CD14-positive monocyte (primary cell): ENCODE data around the gene ACTG1. TPM values are rescaled to one million over a fixed set of nuclear protein-coding genes. Genes with fewer than 3 reads are reported as not detected.
A peak's percentile ranks its signal among the peaks of the same experiment; 100 is the strongest.

Experiments
- DNase-seq, 3 donors: peaks; one replicate each; pipeline ENCODE4 v3.0.0-alpha.2; 2011 to 2022
- H2AFZ ChIP-seq: 2 replicates; pipeline ENCODE4 v1.6.0; 2012; ENCODE audit warnings: mild to moderate bottlenecking, low read depth, low read length, inconsistent platforms; ENCODE audit not compliant: insufficient read depth, poor library complexity, severe bottlenecking
- H3K27ac ChIP-seq, 2 donors: 1 replicate in 1 of 2; 2 replicates in 1 of 2; pipeline ENCODE4 v1.5.1; 2012 to 2013; ENCODE audit warnings: low read length in 2 of 2, control low read depth in 1 of 2, inconsistent platforms in 1 of 2, low read depth in 1 of 2, mild to moderate bottlenecking in 1 of 2
- H3K27me3 ChIP-seq, 2 donors: one replicate each; pipeline versions ENCODE4 v1.6.0 to v1.6.1; 2011 to 2013; ENCODE audit warnings: low read length in 2 of 2; ENCODE audit not compliant: control insufficient read depth in 2 of 2, insufficient read depth in 2 of 2
- H3K36me3 ChIP-seq, 2 donors: replicated peaks in 1 of 2; 1 replicate in 1 of 2; 2 replicates in 1 of 2; pipeline versions ENCODE4 v1.5.1 to v1.6.1; 2012 to 2013; ENCODE audit warnings: low read length in 2 of 2, control low read depth in 1 of 2, inconsistent platforms in 1 of 2, mild to moderate bottlenecking in 1 of 2; ENCODE audit not compliant: insufficient read depth in 2 of 2, control insufficient read depth in 1 of 2
- H3K4me1 ChIP-seq, 2 donors: 1 replicate in 1 of 2; 2 replicates in 1 of 2; pipeline versions ENCODE4 v1.5.1 to v1.6.1; 2012 to 2013; ENCODE audit warnings: low read length in 2 of 2, control low read depth in 1 of 2, inconsistent platforms in 1 of 2, mild to moderate bottlenecking in 1 of 2, moderate library complexity in 1 of 2; ENCODE audit not compliant: insufficient read depth in 2 of 2, control insufficient read depth in 1 of 2
- H3K4me2 ChIP-seq: replicated peaks from 2 replicates; pipeline ENCODE3; 2012; ENCODE audit warnings: low read length, moderate library complexity, mild to moderate bottlenecking; ENCODE audit not compliant: poor library complexity, severe bottlenecking; ENCODE audit errors: extremely low read depth
- H3K4me3 ChIP-seq, 3 experiments: fragments of 200-600 bp in 1 of 3; sonication (generic) in 1 of 3; replicated peaks in 1 of 3; 1 replicate in 2 of 3; 2 replicates in 1 of 3; pipeline ENCODE4 v1.5.1; 2011 to 2013; ENCODE audit warnings: low read length in 3 of 3, mild to moderate bottlenecking in 3 of 3, control low read depth in 2 of 3, low read depth in 2 of 3, inconsistent platforms in 1 of 3, moderate library complexity in 1 of 3
- H3K79me2 ChIP-seq: 2 replicates; pipeline ENCODE4 v1.6.0; 2012; ENCODE audit warnings: mild to moderate bottlenecking, control low read depth, inconsistent platforms, low read length, moderate library complexity; ENCODE audit not compliant: insufficient read depth
- H3K9ac ChIP-seq: 2 replicates; pipeline ENCODE4 v1.6.0; 2017; ENCODE audit warnings: low read length, mild to moderate bottlenecking; ENCODE audit not compliant: insufficient read depth, poor library complexity, severe bottlenecking
- H3K9me3 ChIP-seq, 2 donors: replicated peaks in 1 of 2; 1 replicate in 1 of 2; 2 replicates in 1 of 2; pipeline versions ENCODE4 v1.5.1 to v1.6.1; 2012 to 2013; ENCODE audit warnings: low read length in 2 of 2, control low read depth in 1 of 2; ENCODE audit not compliant: control insufficient read depth in 1 of 2, insufficient read depth in 1 of 2
- H4K20me1 ChIP-seq: 2 replicates; pipeline ENCODE4 v1.6.0; 2012; ENCODE audit warnings: mild to moderate bottlenecking, low read length, control low read depth, moderate library complexity; ENCODE audit not compliant: insufficient read depth
- H3K27ac Mint-ChIP-seq, 7 donors: one replicate each; pipeline ENCODE4 v1.8.0; 2020; ENCODE audit warnings: mild to moderate bottlenecking in 7 of 7, mixed read lengths in 7 of 7, moderate library complexity in 6 of 7, inconsistent platforms in 2 of 7
- H3K27me3 Mint-ChIP-seq, 3 donors: one replicate each; pipeline ENCODE4 v1.8.0; 2021 to 2022; ENCODE audit warnings: low read depth in 3 of 3, mild to moderate bottlenecking in 3 of 3, mixed read lengths in 3 of 3, moderate library complexity in 3 of 3, inconsistent platforms in 1 of 3
- H3K36me3 Mint-ChIP-seq, 2 donors: one replicate each; pipeline ENCODE4 v1.8.0; 2020; ENCODE audit warnings: mixed read lengths in 2 of 2, inconsistent platforms in 1 of 2, mild to moderate bottlenecking in 1 of 2
- H3K4me1 Mint-ChIP-seq: one replicate; pipeline ENCODE4 v1.8.0; 2020; ENCODE audit warnings: mild to moderate bottlenecking, mixed read lengths
- H3K4me3 Mint-ChIP-seq, 2 donors: one replicate each; pipeline ENCODE4 v1.8.0; 2020; ENCODE audit warnings: mild to moderate bottlenecking in 2 of 2, mixed read lengths in 2 of 2, moderate library complexity in 1 of 2
- H3K9me3 Mint-ChIP-seq, 7 donors: one replicate each; pipeline ENCODE4 v1.8.0; 2020 to 2022; ENCODE audit warnings: mixed read lengths in 7 of 7, mild to moderate bottlenecking in 6 of 7, moderate library complexity in 6 of 7, inconsistent platforms in 2 of 7
- WGBS: methylation state at CpG from one replicate; pipeline ENCODE4 v1.1.5; 2013; ENCODE audit warnings: missing lambda C conversion rate; ENCODE audit not compliant: insufficient coverage; 5-methylcytosine and 5-hydroxymethylcytosine counted together
- intact Hi-C, 2 donors: fragments of 100-400 bp; cut with micrococcal nuclease; formaldehyde crosslinking; loops; one replicate each; pipeline versions ENCODE4 v1.15.0 to v1.15.1; 2023
- polyA plus RNA-seq, 3 donors: library from polyadenylated mRNA; depleted of rRNA in 1 of 3; unstranded in 2 of 3; stranded (reverse) in 1 of 3; fragments of 300-500 nt in 2 of 3; fragments of >200 nt in 1 of 3; fragmentation: Illumina TruSeq in 2 of 3; gene quantifications; 1 replicate in 2 of 3; 2 replicates in 1 of 3; pipeline ENCODE4 v1.2.3, GENCODE V29; 2012 to 2021
- TF ChIP-seq, protein P1 (sequence below): fragments of 200-600 bp; IDR thresholded peaks from one replicate; pipeline ENCODE4 v1.8.0; 2022; ENCODE audit warnings: antibody characterized with exemption, mild to moderate bottlenecking

ACTG1 gene
- polyA plus RNA-seq, 3 donors: 1,133 to 3,195 (median 1,620) TPM

DNA sequence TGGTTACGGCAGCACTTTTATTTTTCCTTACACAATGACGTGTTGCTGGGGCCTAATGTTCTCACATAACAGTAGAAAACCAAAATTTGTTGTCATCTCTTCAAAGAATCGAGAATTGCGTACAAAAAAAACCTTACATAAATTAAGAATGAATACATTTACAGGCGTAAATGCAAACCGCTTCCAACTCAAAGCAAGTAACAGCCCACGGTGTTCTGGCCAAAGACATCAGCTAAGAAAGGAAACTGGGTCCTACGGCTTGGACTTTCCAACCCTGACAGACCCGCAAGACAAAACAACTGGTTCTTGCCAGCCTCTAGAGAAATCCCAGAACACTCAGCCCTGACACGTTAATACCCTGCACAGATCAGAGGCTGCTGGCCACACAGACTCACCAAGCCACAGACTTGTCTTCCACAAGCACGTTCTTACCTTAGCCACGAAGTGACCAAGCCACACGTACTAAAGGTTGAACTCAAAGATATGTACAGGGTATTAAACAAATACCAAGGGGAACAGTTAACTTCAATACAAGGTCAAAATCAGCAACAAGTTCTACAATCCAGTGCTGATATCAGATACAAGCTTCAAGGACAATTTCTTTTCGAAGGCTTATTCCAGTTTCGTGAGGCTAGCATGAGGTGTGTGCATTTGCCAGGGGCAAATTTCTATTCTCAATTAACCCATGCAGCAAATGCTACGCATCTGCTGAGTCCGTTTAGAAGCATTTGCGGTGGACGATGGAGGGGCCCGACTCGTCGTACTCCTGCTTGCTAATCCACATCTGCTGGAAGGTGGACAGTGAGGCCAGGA is 2.4 kb downstream of the ACTG1 start:
- 8% methylated on average over 18 of the region's 22 CpGs for WGBS
- peak overlapping the region; percentile 83 to 95 (median 89) for H3K27ac Mint-ChIP-seq
- H3K9ac ChIP-seq: peak overlapping the region; percentile 82
- no peaks in the 10 kb centered on the region for H3K9me3 ChIP-seq
- H3K36me3 Mint-ChIP-seq: peaks cover 31 to 38% of the 10 kb centered on the region in 2 donors
- TF ChIP-seq, protein P1, sequence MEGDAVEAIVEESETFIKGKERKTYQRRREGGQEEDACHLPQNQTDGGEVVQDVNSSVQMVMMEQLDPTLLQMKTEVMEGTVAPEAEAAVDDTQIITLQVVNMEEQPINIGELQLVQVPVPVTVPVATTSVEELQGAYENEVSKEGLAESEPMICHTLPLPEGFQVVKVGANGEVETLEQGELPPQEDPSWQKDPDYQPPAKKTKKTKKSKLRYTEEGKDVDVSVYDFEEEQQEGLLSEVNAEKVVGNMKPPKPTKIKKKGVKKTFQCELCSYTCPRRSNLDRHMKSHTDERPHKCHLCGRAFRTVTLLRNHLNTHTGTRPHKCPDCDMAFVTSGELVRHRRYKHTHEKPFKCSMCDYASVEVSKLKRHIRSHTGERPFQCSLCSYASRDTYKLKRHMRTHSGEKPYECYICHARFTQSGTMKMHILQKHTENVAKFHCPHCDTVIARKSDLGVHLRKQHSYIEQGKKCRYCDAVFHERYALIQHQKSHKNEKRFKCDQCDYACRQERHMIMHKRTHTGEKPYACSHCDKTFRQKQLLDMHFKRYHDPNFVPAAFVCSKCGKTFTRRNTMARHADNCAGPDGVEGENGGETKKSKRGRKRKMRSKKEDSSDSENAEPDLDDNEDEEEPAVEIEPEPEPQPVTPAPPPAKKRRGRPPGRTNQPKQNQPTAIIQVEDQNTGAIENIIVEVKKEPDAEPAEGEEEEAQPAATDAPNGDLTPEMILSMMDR: no peak
- H3K36me3 ChIP-seq: peaks cover 28 to 31% of the 10 kb centered on the region in 2 donors
- peak overlapping the region; percentile 75 to 94 (median 83) for H3K4me3 ChIP-seq
- H3K27me3 ChIP-seq: no peaks in the 10 kb centered on the region
- peaks cover 0 to 2% (median 2%) of the 10 kb centered on the region in 3 donors for H3K27me3 Mint-ChIP-seq
- peaks cover 59% of the 10 kb centered on the region for H3K79me2 ChIP-seq
- peak overlapping the region; percentile 91 for H3K4me2 ChIP-seq
- H4K20me1 ChIP-seq: peaks cover 52% of the 10 kb centered on the region
- peaks cover 0 to 4% (median 2%) of the 10 kb centered on the region in 7 donors for H3K9me3 Mint-ChIP-seq
- peaks cover 50% of the 10 kb centered on the region for H3K4me1 Mint-ChIP-seq
- DNase-seq: peak in 1 of 3 donors; percentile 44
- H2AFZ ChIP-seq: no peak overlapping the region
- intact Hi-C loops: loop anchor here (2.0 to 5.0 kb wide), 4 partner anchors 23 to 113 kb away; partner anchors contain the start of genes BAHCC1 (in 1 of the 2) and FAAP100 (in 1 of the 2)
- peak overlapping the region; percentile 36 to 70 for H3K27ac ChIP-seq
- H3K4me1 ChIP-seq: peaks cover 40 to 58% of the 10 kb centered on the region in 2 donors
- H3K4me3 Mint-ChIP-seq: peak overlapping the region; percentile 95 to 96

DNA sequence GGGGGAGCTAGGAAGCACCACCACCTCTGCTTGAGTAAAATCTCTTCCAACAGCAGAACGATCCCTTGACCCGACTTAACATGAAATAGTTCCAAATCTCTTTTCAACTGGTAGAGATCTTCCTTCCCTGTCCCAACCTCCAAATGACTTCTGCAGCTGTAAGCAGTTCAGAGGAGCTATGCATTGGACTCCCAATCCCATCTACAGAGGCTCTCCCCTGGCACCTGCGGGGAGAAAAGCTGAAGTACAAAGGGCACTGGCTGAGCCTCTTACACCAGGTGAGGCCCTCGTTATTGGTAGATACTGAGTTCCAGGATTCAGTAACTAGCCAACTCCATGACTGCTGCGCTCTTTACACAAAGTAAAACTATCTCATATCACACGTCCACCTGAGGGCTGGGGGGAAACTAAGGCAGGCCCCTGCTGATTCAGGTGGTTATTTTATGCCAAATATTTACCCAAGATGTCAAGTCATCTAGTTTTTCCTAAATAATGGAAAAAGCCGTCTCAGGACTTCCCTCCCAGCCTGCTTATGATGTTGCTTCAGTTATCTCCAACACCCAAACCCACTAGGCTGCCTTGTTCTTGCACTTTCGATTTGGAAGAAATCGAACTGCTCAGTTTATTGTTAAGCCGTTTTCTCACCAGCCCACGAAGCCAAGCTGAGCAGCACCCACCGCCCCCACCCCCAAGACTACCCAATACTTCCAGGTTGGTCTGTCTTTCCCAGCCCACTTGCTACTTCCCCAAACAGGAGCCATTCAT is 3.2 kb downstream of the ACTG1 start:
- Histone ChIP-seq H4K20me1 (peaks cover 52% of the 10 kb centered on the region), H3K4me3 (peak overlapping the region; percentile 75 to 94 (median 83)), H3K27me3 (no peaks in the 10 kb centered on the region), H3K27ac (peak overlapping the region; percentile 8 to 70), H2AFZ (no peak overlapping the region), H3K9ac (peak overlapping the region; percentile 82), H3K79me2 (peaks cover 57% of the 10 kb centered on the region), H3K4me1 (peaks cover 40 to 54% of the 10 kb centered on the region in 2 donors), H3K9me3 (no peaks in the 10 kb centered on the region), H3K4me2 (peak overlapping the region; percentile 91), H3K36me3 (peaks cover 28 to 31% of the 10 kb centered on the region in 2 donors)
- H3K27me3 Mint-ChIP-seq: peaks cover 0 to 7% (median 4%) of the 10 kb centered on the region in 3 donors
- intact Hi-C loops: no loop called here
- H3K27ac Mint-ChIP-seq: peak overlapping the region; percentile 68 to 95 (median 87)
- TF ChIP-seq, protein P1: no peak
- peak; percentile 32 to 75 (median 62) for DNase-seq
- 17% methylated on average over 8 of the region's 12 CpGs for WGBS
- H3K4me1 Mint-ChIP-seq: peaks cover 49% of the 10 kb centered on the region
- H3K4me3 Mint-ChIP-seq: peak overlapping the region; percentile 95 to 96
- H3K36me3 Mint-ChIP-seq: peaks cover 31 to 38% of the 10 kb centered on the region in 2 donors
- H3K9me3 Mint-ChIP-seq: peaks cover 0 to 4% (median 2%) of the 10 kb centered on the region in 7 donors
